BLaER1 (cell line): ENCODE data around the gene TMPRSS12.
"Not testable (repeated sequence)": the region's sequence is repeated elsewhere in the genome, so short reads cannot be mapped to it uniquely, and the experiment has no call there.

Experiments used
- H3K27ac ChIP-seq: shearing (Covaris generic); formaldehyde crosslinking; 2 replicates; pipeline ENCODE4 v1.8.1; 2022
- H3K27me3 ChIP-seq: shearing (Covaris generic); formaldehyde crosslinking; 2 replicates; pipeline ENCODE4 v1.8.1; 2022
- H3K36me3 ChIP-seq: shearing (Covaris generic); formaldehyde crosslinking; 2 replicates; pipeline ENCODE4 v1.8.1; 2022
- H3K4me1 ChIP-seq: shearing (Covaris generic); formaldehyde crosslinking; 2 replicates; pipeline ENCODE4 v1.8.1; 2022
- H3K4me2 ChIP-seq: shearing (Covaris generic); formaldehyde crosslinking; 2 replicates; pipeline ENCODE4 v1.8.1; 2022
- H3K4me3 ChIP-seq: shearing (Covaris generic); formaldehyde crosslinking; 2 replicates; pipeline ENCODE4 v1.8.1; 2022
- H3K9ac ChIP-seq: shearing (Covaris generic); formaldehyde crosslinking; 2 replicates; pipeline ENCODE4 v1.8.1; 2022
- H3K9me3 ChIP-seq: shearing (Covaris generic); formaldehyde crosslinking; 2 replicates; pipeline ENCODE4 v1.8.1; 2022
- H4K20me1 ChIP-seq: shearing (Covaris generic); formaldehyde crosslinking; 2 replicates; pipeline ENCODE4 v1.8.1; 2022
- Cebpa-rat ChIP-seq: shearing (Covaris generic); IDR thresholded peaks from 2 replicates; pipeline ENCODE4 v1.8.1; 2022

TMPRSS12 gene

GRCh38 chr12:50925920-50926319, 83.2 kb downstream of the TMPRSS12 start:
- Histone ChIP-seq H4K20me1 (no peaks in the 10 kb centered on the region), H3K4me3 (peak overlapping the region; percentile 69), H3K27ac (peak overlapping the region; percentile 66; the same call in 1 of the 2 replicates), H3K36me3 (peaks cover 8% of the 10 kb centered on the region), H3K9me3 (no peaks in the 10 kb centered on the region), H3K27me3 (no peaks in the 10 kb centered on the region), H3K4me1 (peaks cover 69% of the 10 kb centered on the region), H3K4me2 (peak overlapping the region; percentile 91), H3K9ac (peak overlapping the region; percentile 78)
- TF ChIP-seq Cebpa-rat = no peak

GRCh38 chr12:50926415-50926814, 83.7 kb downstream of the TMPRSS12 start:
- Histone ChIP-seq H3K9me3 (no peaks in the 10 kb centered on the region), H3K9ac (no peak overlapping the region; the same call in 1 of the 2 replicates), H3K4me1 (peaks cover 69% of the 10 kb centered on the region), H3K27me3 (no peaks in the 10 kb centered on the region), H3K4me3 (peak overlapping the region; percentile 69), H3K36me3 (peaks cover 8% of the 10 kb centered on the region), H4K20me1 (no peaks in the 10 kb centered on the region), H3K27ac (no peak overlapping the region), H3K4me2 (peak overlapping the region; percentile 91)
- no peak for TF ChIP-seq Cebpa-rat

DNA sequence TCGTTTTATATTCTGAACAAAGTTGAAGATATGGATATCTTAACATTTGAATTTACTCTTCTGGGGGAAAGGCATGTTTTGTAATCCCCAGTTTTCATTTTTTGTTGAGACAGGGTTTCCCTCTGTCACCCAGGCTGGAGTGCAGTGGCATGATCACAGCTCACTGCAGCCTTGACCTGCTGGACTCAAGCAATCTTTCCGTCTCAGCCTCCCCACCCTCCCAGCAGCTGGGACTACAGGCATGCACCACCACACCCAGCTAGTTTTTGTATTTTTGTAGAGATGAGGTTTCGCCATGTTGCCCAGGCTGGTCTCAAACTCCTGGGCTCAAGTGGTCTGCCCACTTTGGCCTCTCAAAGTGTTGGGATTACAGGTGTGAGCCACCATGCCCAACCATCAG, 84.2 kb downstream of the TMPRSS12 start:
- H3K9ac ChIP-seq, H3K27ac ChIP-seq, H4K20me1 ChIP-seq, H3K27me3 ChIP-seq, H3K36me3 ChIP-seq, H3K9me3 ChIP-seq: not testable (repeated sequence)
- Histone ChIP-seq H3K4me1 (peaks cover 66% of the 10 kb centered on the region), H3K4me2 (peak overlapping the region; percentile 91), H3K4me3 (peak overlapping the region; percentile 69)

GRCh38 chr12:50927356-50927755, 84.6 kb downstream of the TMPRSS12 start:
- H3K4me1 ChIP-seq = peaks cover 62% of the 10 kb centered on the region
- H3K9ac ChIP-seq = no peak overlapping the region
- no peaks in the 10 kb centered on the region for H4K20me1 ChIP-seq
- no peak overlapping the region for H3K27ac ChIP-seq
- H3K27me3 ChIP-seq = no peaks in the 10 kb centered on the region
- peaks cover 8% of the 10 kb centered on the region for H3K36me3 ChIP-seq
- peak overlapping the region; percentile 69 for H3K4me3 ChIP-seq
- no peak for TF ChIP-seq Cebpa-rat
- peak overlapping the region; percentile 91 for H3K4me2 ChIP-seq
- no peaks in the 10 kb centered on the region for H3K9me3 ChIP-seq

DNA sequence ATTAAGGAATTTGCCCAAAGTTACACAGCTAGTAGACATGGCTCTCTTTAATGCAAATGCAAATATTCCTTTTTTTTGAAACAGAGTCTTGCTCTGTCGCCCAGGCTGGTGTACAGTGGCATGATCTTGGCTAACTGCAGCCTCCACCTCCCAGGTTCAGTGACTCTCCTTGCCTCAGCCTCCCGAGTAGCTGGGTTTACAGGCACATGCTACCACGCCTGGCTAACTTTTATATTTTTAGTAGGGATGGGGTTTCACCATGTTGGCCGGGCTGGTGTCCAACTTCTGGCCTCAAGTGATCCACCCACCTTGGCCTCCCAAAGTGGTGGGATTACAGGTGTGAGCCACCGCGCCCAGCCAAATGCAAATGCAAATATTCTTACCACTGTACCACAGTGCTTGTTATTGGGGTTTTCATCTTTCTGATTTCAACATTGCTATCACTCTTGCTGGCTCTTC, 85.1 kb downstream of the TMPRSS12 start:
- Histone ChIP-seq H3K9me3 (no peaks in the 10 kb centered on the region), H3K27me3 (no peaks in the 10 kb centered on the region), H3K36me3 (peaks cover 8% of the 10 kb centered on the region), H3K4me2 (peak overlapping the region; percentile 91), H3K4me3 (peak overlapping the region; percentile 69), H3K9ac (no peak overlapping the region), H3K27ac (no peak overlapping the region), H4K20me1 (no peaks in the 10 kb centered on the region), H3K4me1 (peaks cover 58% of the 10 kb centered on the region)
- TF ChIP-seq Cebpa-rat = no peak

DNA sequence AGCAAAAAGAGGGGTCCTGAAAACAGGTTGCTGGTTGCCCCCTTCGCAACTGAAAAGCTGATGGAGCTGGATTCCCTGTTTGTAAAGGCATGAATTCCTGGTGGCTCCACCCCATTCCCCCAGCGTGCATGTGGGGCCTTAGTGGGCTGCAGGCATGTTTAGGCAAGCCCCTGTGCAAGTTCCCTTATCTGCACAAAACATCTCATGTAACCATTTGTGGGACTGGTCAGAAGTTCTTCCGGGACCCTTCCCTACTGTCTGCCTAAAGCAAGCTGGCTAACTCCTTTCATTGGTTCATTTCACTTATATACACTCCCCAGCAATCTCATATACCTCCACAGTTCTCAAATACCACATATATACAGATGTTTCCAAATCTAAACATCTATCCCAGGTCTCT, 85.7 kb downstream of the TMPRSS12 start:
- Histone ChIP-seq H3K4me1 (peaks cover 52% of the 10 kb centered on the region), H4K20me1 (no peaks in the 10 kb centered on the region), H3K4me3 (peak overlapping the region; percentile 69; the same call in 1 of the 2 replicates), H3K27me3 (no peaks in the 10 kb centered on the region), H3K27ac (peak overlapping the region; percentile 5; the same call in 1 of the 2 replicates), H3K36me3 (peaks cover 8% of the 10 kb centered on the region), H3K9me3 (no peaks in the 10 kb centered on the region), H3K9ac (no peak overlapping the region), H3K4me2 (peak overlapping the region; percentile 91)
- no peak for TF ChIP-seq Cebpa-rat

- no peak overlapping the region for H3K4me2 ChIP-seq
- no peak overlapping the region for H3K9ac ChIP-seq
- no peaks in the 10 kb centered on the region for H3K27me3 ChIP-seq
- peaks cover 43% of the 10 kb centered on the region for H3K4me1 ChIP-seq
- no peak for TF ChIP-seq Cebpa-rat
- no peaks in the 10 kb centered on the region for H3K9me3 ChIP-seq
- H4K20me1 ChIP-seq = no peaks in the 10 kb centered on the region
- peaks cover 12% of the 10 kb centered on the region for H3K36me3 ChIP-seq
- no peak overlapping the region for H3K27ac ChIP-seq
- no peak overlapping the region for H3K4me3 ChIP-seq
Observed at GRCh38 chr12:50929831-50930230, 87.1 kb downstream of the TMPRSS12 start.

GRCh38 chr12:50930477-50930876, 87.8 kb downstream of the TMPRSS12 start:
- H3K27me3 ChIP-seq, H3K9me3 ChIP-seq, H3K9ac ChIP-seq, H3K4me3 ChIP-seq, H3K4me2 ChIP-seq, H3K27ac ChIP-seq, H4K20me1 ChIP-seq: not testable (repeated sequence)
- Histone ChIP-seq H3K4me1 (peaks cover 36% of the 10 kb centered on the region), H3K36me3 (peaks cover 12% of the 10 kb centered on the region)

- no peak overlapping the region for H3K27ac ChIP-seq
- H3K4me2 ChIP-seq = no peak overlapping the region
- H3K36me3 ChIP-seq = peaks cover 23% of the 10 kb centered on the region
- peaks cover 17% of the 10 kb centered on the region for H3K9me3 ChIP-seq
- no peak overlapping the region for H3K9ac ChIP-seq
- no peaks in the 10 kb centered on the region for H3K27me3 ChIP-seq
- no peaks in the 10 kb centered on the region for H4K20me1 ChIP-seq
- H3K4me3 ChIP-seq = no peak overlapping the region
- H3K4me1 ChIP-seq = peaks cover 13% of the 10 kb centered on the region
- TF ChIP-seq Cebpa-rat = no peak
Observed at GRCh38 chr12:50932787-50933280, 90.1 kb downstream of the TMPRSS12 start.

GRCh38 chr12:50933459-50934124, 90.9 kb downstream of the TMPRSS12 start:
- Histone ChIP-seq H3K4me1 (peaks cover 5% of the 10 kb centered on the region), H4K20me1 (no peaks in the 10 kb centered on the region), H3K27me3 (no peaks in the 10 kb centered on the region), H3K4me2 (no peak overlapping the region), H3K9ac (no peak overlapping the region), H3K9me3 (peaks cover 25% of the 10 kb centered on the region), H3K4me3 (no peak overlapping the region), H3K36me3 (peaks cover 29% of the 10 kb centered on the region), H3K27ac (no peak overlapping the region)
- TF ChIP-seq Cebpa-rat = no peak
